NK-92 (cell line): ENCODE data around the gene SUDS3.
"Not testable (repeated sequence)": the region's sequence is repeated elsewhere in the genome, so short reads cannot be mapped to it uniquely, and the experiment has no call there.

Experiments used
- DNase-seq: peaks from one replicate; lab custom pipeline; 2025; ENCODE audit not compliant: unreplicated experiment; lab: John Stamatoyannopoulos, UW

SUDS3 gene, protein sequence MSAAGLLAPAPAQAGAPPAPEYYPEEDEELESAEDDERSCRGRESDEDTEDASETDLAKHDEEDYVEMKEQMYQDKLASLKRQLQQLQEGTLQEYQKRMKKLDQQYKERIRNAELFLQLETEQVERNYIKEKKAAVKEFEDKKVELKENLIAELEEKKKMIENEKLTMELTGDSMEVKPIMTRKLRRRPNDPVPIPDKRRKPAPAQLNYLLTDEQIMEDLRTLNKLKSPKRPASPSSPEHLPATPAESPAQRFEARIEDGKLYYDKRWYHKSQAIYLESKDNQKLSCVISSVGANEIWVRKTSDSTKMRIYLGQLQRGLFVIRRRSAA

DNA sequence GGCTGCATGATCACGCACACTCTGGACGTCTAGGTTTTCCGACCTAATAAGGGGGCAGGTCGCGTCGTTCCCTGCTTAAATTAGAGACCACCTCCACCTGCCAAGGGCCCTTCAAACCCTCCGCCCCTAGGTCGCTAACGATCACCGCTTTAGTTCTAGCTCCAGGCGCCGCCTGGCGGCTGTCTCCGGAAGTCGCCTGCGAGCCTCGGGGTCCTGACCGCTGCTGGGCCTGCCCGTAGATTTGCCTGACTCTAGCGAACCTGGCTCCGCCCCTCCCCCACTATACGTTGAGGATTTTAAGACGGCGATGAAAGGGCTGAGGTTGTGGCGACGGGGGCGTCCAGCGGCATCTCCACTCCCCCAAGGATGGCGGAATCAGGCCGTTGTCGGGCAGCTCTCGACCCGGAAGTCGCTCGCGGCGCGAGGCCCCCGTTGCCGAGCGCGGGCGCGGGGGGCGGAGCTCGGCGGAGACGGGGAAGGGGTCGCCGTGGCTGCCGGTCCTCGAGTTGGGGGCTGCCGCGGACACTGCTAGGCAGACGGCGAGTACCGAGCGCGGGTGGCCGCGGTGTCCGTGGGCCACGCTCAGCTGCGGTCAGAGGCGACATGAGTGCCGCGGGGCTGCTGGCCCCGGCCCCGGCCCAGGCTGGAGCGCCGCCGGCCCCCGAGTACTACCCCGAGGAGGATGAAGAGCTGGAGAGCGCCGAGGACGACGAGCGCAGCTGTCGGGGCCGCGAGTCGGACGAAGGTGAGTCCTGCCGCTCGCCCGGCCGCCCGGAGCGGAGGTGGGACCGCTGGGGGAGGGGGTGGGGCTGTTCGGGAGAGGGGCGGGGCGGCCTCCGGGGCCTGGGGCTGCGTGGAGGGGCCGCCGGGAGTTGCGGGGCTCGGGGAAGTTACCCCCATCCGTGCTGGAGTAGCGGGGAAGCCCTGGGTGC is at the start of gene SUDS3:
Gene SUDS3, plus strand, starts transcription at position 467 of the 932 bp plus-strand sequence. Its CDS starts 137 bp downstream, at position 604.
- DNase-seq, result peak; percentile 55

DNA sequence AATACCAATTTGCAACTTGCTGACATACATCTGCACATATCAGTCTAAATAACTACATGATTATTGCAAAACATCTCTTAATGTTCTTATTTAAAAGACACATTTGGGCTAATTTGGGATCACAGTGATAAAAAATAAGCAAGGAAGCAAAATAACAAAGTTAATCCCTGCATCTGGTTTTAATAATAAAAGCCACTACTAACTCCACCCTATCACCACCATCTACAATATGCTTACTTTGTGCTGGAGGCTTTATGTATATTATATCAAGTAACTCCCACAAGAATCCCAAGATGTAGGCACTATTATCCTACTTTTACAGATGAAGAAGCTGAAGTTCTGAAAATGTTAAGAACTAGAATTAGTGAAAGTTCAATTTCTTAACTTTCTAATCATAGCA is 49.4 kb upstream of the SUDS3 start:
- no peak for DNase-seq

DNA sequence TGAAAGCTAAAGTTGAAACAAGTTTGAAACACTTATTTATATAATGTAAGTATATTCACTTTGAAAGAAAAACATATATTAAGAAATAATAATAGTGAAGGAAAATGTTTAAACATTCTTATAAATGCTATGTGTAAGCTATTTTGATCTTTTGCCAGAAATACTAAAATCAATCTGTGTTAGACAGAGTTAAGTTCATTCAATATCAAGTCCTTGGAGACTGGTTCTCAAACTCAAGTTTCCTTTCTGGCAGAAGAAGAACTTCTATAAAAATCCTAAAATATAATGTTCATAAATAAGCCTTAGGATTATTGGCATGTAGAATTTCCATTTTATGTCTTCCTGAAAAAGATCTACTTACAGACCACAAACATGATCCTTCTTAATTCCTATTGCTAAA is 49.0 kb upstream of the SUDS3 start:
- DNase-seq, result no peak

DNA sequence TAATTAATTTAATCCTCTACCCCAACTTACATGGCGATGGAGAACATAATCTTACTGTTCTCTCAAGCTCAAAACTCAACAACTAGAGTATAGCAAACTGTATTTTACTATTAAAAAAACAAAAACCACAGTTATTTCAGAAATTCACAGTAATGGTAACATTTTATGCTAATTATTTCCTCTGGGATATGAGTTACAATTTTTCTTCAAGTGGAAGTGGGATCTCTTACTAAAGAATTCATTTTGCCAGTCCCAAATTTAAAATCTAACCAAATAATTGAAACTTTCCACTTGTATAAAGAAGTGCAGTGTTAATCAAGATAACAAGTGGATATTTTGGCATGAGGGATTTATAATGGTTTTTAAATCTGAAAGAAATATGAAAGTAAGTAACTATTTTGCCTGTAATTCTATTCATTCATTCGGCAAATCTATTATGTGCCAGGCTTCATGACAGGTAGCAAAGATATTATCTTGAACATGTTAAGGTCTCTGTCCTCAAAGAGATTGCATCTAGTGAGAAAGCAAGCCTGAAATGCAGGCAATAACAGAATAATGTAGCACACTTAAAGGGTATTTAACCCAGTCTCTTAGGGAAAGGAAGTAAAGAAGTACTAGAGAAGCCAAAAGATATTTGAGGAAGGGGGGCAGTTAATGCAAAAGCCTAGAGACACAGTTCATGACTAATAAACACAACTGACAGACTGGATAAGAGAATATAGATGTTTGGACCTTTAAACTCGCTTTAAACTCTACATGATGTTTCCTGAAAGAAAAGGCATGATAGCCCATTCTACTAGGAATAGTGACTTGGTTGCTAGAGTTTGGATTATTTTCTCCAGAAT is 47.6 kb upstream of the SUDS3 start:
- no peak for DNase-seq

DNA sequence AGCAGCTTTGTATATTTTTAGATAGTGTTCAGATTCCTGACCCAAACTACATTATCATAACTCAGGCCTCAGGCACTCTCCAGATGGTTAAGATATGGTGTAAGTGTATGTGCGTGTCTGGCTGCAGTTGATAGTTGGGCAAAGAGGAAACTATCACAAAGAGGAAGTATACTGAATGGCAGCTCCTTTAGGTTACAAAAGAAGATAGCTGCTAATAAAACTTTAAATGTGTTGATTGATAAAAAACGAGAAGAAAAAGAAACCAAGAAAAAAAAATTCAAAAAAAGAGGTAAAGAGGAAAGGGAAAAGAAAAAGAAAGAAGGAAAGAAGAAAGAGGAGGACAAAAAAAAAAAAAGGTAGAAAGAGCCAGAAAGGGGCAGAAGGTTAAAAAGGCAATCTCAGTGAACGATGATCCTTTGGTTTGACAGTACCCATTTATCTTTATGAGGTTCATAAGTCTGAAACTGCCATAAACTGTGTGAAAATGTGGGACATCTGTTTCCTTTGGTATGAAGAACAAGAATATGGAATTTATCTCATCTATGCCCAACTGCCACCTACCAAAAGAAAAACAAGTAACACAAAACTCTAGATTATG is 45.8 kb upstream of the SUDS3 start:
- DNase-seq, result no peak

DNA sequence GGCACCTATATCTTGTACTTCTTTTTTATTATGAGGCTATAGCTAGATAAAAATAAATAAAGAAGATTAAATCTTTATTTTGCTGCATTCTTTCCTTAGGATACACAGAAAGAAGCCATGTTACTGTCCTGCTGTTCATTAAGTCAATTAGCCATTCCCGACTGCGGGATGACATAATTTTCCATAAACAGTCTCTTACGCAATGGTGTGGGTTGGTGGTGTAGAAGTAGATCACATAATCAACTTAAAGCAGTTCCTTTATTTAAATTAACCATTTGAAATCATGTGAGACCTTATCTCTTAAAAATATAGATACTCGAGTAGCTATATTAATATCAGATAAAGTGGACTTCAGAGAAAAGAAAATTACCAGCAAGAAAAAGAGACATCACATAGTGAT is 43.8 kb upstream of the SUDS3 start:
- no peak for DNase-seq

DNA sequence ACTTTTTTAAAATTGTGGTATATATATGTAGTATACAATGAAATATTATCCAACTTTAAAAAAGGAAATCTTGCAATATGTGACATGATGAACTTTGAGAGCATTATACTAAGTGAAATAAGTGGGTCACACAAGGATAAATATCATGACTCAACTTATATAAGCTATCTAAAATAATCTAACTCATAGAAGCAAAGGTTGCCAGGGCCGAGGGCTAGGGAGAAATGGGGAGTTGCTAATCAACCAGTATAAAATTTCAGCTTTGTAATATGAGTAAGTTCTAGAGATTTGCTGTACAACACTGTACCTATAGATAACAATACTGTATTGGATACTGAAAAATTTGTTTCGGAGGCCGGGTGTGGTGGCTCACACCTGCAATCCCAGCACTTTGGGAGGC is 42.1 kb upstream of the SUDS3 start:
- no peak for DNase-seq

DNA sequence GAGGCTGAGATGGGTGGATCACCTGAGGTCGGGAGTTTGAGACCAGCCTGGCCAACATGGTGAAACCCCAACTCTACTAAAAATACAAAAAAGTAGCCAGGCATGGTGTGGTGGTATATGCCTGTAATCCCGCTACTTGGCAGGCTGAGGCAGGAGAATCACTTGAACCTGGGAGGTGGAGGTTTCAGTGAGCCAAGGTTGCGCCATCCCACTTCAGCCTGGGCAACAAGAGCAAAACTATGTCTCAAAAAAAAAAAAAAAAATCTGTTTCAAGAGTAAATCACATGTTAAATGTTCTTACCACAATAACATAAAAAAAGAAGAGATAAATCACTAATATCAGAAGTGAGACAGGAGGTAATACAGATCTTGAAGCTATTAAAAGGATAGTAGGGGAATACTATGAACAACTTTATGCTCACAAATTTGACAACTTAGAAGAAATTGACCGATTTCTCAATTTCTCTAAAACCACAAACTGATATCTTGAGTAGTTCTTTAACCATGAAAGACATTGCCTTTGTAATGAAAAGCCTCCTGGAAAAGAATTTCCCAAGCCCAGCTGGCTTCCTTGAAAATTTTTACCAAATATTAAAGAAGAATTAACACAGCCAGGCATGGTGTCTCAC is 41.3 kb upstream of the SUDS3 start:
- DNase-seq, result no peak

DNA sequence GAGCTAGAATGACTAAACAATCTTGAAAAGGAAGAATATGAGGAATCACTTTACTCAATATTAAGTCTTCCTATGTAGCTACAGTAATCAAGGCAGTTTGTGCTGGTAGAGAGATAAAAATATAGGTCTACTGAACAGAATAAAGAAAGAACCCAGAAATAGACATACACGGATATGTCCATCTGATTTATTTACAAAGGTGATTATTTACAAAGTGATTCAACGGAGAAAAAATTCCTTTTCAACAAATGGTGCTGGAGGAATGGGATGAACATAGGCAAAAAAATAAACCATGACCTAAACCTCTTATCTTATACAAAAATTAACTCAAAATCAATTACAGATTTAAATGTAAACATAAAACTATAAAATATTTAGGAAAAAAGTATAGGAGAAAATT is 40.2 kb upstream of the SUDS3 start:
- no peak for DNase-seq

DNA sequence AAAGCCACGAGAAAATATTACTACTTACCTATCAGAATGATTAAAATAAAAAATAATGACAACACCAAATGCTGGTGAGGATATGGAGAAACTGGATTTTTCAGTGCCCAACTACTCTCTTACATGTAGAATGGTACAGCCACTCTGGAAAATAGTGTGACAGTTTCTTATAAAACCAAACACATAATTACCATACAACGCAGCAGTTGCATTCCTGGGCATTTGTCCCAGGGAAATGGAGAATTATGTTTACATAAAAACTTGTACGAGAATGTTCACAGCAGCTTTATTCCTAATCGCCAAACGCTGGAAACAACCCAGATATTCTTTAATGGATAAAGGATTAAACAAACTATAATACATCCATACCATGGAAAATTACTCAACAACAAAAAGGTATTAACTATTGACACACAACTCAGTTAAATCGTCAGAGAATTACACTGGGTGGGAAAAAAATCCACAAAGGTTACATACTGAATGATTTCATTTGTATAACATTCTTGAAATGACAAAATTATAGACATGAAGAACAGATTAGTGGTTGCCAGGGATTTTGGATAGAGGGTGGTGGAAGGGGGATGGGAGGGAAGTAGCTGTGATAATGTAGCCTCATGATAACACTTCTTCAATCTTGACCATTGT is 39.0 kb upstream of the SUDS3 start:
- no peak for DNase-seq

DNA sequence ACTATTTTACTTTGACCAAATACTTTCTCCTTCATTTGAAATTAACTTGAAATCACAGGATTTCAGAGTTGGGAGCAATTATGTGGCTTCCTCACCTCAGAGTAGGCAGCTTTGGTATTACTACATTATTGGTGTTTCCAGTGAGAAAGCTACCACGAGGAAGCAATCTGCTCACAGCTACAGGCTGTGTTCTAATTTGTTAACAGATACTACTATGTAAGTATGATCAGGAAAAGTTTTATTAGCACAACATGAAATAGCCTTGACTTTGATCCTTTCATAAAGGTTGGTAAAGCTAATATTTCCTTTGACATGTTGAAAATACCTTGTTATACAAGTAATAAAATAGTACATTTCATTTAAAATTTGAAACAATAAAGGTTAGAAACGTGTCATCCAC is 34.3 kb upstream of the SUDS3 start:
- DNase-seq, result no peak

DNA sequence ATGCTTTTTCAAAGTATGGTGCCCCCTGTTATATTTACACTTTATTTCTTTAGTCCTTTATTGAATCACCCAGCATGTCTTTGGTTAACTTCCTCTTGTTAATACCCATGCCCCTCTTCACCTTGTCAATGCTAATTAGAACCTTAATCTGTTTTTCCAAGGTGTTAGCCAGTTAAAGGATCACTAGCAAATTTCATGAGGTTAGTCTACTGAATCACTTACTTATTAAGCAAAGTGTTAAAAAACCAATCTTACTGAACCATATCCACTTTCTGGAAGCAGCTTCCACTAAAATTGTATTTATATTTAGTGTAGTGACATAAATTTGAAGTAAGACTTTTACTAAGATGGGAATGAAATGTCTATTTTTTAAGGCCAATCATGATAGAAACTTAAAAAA is 31.5 kb upstream of the SUDS3 start:
- no peak for DNase-seq

DNA sequence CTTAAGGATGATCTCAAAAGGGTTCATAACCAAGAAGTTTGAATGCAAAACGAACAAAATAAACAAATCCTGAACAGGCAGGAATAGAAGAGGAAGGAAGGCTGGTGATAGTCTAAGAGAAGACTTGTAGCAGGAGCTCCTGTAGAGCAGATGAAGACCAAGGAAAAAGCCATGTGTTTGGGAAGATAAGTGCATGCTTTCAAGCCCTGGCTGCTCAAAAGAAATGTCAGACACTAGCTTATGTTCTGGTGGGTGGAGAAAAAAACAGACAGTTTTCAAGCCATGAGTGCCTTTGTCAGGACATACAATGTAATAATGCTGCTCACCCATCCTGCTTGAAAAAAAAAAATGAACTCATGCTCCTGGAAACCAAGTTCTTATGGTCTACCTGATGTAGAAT is 31.0 kb upstream of the SUDS3 start:
- no peak for DNase-seq

DNA sequence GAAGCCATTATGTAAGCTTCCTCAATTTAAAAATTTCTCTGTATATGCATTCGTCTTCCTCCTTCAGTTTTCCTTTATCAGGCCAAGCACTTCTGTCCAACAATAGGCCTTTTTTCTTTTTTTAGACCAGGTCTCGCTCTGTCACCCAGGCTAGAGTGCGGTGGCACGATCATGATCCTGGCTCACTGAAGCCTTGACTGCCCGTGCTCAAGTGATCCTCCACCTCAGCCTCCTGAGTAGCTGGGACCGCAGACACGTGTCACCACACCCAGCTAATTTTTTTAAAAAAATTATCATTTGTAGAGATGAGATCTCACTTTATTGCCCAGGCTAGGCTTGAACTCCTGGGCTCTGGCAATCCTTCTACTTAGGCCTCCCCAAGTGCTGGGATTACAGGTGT is 29.5 kb upstream of the SUDS3 start:
- DNase-seq, result no peak

DNA sequence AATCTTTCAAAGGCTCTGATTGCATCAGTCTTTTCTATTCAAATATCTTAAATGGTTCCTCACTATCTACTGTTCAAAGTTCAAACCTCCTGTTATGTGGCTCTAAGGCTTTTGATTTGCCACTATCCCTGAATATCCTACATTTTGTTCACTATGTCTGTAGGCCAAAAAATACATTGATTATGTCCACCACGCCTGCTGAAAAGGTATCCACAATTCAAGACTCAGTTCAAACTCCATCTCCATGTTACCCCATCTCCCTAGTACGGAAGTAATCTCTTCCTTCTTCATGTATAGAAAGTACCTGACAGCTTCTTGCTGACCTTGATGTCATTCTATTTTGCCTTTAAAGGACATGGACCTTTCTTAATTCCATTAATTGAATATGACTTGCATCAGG is 28.4 kb upstream of the SUDS3 start:
- DNase-seq, result no peak

DNA sequence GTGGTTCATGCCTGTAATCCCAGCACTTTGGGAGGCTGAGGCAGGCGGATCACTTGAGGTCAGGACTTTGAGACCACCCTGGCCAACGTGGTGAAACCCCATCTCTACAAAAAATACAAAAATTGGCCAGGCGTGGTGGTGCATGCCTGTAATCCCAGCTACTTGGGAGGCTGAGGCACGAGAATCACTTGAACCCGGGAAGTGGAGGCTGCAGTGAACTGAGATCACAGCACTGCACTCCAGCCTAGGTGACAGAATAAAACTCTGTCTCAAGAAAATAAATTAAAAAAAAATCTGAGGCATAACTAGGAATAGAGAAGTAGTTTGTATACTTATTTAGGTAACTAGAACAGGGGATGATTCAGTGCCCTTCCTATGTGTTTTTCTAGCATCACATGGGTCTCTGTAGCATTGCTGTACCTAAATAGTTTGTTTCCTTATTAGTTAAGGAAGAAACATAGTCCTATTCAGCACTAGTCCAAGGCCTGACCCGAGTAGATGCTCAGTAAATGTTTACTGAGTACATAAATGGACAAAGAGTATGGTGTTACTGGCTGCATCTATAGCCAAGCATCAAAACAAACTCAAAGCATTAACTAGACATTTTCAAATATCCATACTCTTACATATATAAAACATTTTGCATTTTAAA is 25.3 kb upstream of the SUDS3 start:
- no peak for DNase-seq

DNA sequence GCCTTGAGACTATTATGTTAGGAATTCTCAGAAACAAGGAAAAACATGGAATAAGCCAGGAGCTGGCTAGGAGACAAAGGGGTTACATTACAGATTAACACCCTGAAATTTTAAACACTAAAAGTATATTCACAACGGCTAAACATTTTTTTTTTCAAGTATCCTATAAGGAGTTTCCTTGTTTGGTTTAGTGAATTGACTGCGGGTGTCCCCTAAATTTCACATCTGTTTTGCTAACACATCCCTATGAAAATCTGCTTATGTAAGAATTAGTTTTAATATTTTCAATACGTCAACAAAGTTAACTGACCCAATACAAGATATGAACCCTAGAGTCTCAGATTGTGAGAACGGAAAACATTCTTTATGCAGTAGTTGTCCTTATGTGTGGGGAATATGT is 22.6 kb upstream of the SUDS3 start:
- DNase-seq, result no peak

DNA sequence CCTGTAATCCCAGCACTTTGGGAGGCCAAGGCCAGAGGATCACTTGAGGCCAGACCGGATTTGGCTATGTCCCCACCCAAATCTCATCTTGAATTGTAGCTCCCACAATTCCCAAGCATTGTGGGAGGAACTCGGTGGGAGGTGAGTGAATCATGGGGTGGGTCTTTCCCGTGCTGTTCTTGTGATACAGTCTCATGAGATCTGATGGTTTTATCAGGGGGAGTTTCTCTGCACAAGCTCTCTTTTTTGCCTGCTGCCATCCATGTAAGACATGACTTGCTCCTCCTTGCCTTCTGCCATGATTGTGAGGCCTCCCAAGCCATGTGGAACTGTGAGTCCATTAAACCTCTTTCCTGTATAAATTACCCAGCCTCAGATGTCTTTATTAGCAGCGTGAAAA is 21.9 kb upstream of the SUDS3 start:
- not testable (repeated sequence) for DNase-seq

DNA sequence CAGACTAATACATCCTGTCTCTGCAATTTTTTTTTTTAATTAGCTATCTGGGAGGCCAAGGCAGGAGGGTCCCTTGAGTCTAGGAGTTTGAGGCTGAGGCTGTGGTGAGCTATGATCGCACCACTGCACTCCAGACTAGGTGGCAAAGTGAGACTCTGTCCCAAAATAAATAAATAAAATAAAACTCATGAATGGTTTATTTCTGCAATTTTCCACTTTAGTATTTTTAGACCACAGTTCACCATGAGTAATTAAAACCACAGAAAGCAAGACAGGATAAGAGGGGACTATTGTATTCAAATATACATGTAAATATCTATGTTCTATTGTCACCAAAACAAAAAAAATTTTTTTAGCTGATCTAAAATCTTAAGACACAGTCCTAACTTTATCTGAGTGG is 21.5 kb upstream of the SUDS3 start:
- no peak for DNase-seq

DNA sequence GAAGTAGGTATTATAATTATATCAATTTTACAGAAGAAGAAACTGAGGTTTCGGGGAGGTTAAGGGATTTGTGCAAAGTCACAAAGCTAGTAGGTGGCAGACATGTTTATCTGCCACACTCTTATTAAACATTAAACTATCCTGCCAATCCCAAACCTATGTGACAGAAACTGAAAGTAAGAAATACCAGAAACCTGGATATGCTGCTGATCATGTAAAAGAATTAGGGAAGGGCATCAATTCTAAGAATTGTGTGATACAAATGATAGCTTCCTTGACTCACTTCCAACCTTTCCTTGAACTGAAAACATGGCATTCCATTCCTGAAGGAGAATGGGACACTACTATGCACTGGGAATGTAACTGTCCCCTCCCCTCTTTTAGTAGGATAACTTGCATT is 20.5 kb upstream of the SUDS3 start:
- no peak for DNase-seq
